GM21723 (cell line): Measurements from ENCODE around the gene CAPN14.

Experiments used
- ATAC-seq: cut with Tn5 transposase; IDR thresholded peaks from one replicate; pipeline ENCODE4 v1.9.1; 2021; ENCODE audit warnings: mild to moderate bottlenecking, moderate library complexity; ENCODE audit not compliant: unreplicated experiment

Gene CAPN14

DNA sequence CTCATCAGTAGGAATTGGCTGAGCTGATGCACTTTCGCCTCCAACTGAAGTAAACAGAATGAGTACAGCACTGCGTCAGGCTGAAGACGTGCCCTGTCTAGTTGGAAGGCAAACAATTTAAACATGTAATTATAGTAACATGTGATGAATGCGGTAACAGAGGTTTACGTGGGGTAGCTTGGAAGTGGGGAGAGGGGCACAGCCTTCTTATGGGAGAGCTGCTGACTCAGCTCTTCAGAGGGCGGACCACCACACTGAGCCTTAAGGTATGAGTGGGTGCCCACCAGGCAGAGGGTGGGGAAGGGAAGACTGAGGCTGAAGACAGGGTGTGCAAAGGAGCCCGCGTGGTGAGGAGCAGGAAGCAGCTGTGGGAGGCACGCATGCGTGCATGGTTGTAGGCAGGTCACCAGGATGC is 10.4 kb upstream of the CAPN14 start:
- no peak for ATAC-seq

- no peak for ATAC-seq
Measured at GRCh38 chr2:31227110-31227509, 9.8 kb upstream of the CAPN14 start.

DNA sequence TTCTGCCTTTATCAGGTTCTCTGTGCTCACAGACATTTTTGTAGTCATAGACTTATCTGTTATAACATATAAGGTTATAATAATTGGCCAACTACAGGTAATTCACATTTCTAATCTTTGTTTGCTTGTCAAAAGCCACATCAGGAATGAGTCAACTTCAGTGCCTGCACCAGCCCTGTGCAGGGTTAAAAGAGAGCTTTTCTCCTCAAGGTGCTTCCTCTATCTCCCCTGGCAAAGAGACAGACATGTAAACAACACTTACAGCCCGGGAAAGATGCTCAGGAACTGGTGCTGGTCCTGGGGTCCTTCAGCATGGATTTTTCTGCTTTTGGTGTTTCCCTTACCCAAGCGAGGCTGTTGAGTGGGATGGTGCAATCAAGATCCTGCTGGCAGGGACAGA is 9.0 kb upstream of the CAPN14 start:
- no peak for ATAC-seq

GRCh38 chr2:31223749-31224148 is 6.4 kb upstream of the CAPN14 start:
- ATAC-seq = no peak

DNA sequence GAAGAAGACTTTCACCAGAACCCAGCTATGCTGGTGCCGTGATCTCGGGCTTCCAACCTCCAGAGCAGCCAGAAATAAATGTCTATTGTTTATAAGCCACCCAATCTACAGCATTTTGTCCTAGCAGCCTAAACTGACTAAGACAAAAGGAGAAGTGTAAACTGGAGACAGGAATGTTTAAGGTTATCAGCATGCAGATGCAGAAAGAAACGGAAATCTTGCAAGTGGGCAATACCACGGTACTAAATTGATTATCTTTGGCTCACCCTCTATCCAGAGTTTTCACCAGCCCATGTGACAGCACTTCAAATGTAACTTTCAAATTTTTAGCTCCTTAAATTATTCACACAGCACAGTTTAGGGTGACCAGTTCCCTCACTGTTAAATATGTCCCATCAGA is 5.7 kb upstream of the CAPN14 start:
- ATAC-seq = no peak

DNA sequence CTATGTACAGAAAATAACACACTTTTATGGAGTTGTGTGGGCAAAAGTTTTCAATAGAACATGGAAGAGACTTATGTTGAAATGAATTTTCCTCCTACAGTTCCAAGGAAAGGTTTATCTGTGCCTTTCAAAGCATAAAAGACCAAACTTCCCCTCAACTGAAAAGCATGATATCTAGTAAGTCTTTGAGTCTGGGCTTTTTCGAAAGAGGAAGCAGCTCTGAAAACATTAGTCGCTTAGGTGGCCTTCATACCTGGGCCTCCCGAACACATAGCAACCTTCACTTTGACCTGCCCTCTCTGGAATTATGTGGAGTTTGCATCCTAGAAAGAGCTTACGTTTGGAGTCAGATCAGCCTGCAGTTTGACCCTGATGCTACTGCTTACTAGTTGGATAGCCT is 4.8 kb upstream of the CAPN14 start:
- no peak for ATAC-seq

DNA sequence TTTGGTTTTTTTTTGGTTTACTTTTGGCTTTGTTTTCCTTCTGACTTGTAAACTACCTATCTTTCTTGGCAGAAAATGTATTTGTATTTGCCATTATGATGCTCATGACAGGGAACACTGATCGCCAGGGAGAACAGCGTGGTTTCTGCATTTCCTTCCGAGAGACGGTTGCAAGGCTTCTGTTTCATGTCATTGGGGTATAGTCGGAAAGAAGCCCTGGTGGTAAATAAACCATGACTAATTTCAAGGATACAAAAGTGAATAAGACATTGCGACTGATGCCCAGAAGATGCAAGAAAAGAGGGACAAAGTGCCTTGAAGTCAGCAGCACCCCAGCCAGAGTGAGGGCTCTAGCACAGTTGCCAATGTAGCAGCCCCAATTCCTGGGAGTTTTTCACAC is 4.2 kb upstream of the CAPN14 start:
- no peak for ATAC-seq

DNA sequence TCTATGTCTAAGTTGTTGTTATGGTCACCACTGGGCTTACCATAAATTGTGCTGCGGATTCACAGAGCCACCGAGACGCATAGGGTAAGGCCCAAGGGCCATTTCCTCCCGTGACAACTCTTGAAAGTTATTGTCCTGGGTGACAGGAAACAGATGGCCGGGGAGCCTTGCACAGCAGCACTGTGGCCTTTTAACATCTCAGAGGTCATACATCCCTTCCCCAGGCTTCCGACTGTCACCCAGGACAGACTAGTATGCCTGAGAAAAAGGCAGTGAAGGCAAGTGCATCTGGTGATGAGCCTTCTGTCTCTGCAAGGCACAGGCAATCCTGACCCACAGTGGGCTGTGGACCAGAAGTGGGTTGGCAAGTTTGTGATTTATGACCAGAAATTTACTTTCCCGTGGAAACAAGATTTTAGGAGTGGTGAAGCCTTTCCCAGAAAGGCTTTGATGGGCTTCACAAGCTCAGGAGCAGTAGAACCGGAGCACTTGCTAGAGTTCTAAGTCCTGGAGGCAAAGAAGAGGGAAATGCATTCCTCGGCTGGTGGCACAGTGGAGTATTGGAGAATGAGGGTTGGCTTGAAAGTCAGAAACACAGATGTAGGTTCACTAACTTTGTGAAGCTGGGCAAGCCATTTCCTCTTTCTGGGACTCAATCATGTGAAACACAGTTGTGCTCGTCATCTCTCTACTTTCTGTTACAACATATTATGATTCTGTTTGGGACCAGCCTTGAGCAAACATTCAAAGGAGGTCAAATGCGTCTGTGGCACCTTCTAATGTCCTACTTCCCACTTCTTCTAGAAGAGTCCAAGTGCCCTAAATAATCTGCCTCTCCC is 2.0 kb upstream of the CAPN14 start:
- ATAC-seq = peak; percentile 82

DNA sequence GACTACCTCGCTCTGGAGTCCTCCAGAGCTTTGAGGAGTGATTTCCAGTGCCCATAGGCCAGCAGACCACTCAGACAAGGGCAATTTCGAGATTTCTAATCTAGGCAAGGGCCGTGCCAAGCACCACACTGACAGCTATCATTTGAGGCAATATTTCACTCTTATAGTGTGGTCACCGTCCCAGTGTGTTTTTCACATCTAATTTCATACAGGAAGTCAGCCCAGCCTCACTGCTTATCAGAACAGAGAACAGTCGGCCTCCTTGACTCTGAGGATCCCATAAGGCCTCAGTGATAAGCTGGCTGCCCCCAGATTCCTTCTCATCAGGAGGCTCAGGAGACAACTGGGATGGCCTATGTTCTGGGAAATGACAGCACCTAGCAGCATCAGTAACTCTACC is 581 bp downstream of the CAPN14 start:
- ATAC-seq = peak; percentile 65

GRCh38 chr2:31214444-31214915 is 2.8 kb downstream of the CAPN14 start:
- ATAC-seq = no peak

GRCh38 chr2:31213601-31214443 is 3.5 kb downstream of the CAPN14 start:
- no peak for ATAC-seq

DNA sequence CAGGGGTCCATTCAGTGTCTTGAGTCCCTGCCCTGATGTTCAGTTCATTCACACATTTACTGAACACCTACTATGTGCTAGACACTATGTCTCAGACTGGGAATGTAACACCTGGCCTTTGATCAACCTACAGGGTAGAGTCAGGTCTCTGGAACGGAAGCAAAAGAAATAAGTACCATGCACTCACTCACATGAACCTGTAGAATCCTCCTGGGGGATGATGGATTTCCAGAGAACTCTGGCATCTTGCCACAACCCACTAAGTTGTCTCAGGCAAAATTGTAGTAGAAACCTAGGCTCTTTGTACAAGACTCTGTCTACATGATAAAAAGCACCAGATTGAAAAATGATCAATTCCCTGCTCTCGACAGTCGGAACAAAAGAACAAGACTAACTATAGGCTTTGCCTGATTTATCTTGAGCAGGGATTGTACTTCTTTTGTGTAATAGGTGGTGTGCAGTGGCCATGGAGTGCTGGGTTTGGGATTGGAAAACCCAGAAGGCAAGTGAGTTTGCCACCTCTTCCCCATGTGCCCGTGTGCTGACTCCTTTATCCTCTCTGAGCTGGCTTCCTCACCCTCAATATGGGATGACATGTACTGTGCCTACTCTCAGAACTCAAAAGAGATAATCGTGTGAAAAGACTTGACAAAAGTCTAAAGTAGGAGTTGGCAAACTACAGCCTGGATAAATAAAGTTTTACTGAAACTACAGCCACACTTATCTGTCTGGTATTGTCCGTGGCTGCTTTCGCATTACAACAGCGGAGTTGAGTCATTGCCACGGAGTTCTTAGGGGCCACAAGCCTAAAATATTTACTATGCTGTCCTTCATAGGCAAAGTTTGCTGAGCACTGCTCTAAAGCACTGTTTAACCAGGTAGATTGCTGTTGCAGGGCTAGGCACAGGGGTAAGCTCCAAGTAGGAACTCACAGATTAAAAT is 4.4 kb downstream of the CAPN14 start:
- no peak for ATAC-seq

DNA sequence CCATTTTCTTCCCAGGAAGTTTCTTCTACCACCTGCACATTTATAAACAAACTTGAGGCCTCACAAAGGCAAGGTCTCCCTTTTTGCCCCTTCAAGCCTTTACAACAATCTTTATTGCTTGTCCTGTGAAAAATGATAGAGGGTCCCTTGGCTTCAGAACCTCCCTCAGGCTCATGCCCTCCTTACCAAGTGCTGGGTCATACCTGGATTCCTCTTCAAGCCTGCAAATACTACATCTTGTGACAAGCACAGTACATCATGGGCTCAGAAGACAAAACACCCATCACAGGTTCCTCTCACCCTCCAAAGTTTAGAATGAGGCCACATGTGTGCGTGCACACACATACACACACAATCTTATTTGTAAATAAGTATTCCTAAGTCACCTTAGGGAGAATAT is 9.1 kb downstream of the CAPN14 start:
- ATAC-seq = no peak

DNA sequence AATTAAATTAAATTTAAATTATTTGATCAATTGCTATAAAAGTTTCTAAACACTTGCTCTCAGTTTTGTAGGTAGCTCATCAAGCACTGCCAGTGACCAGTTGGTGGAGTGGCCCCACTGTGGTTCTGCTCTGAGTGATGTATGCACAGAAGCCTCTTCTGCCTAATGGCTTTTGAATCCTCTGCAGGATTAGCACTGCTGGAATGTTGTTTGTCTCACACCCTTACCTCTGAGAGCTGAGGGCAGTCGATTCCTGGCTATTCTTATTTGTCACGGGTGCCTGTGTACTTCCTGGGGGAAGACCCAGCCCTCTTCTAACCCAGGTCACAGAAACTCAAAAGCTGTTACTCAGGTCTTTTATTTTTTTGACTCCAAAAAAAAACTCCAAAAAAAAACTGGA is 9.5 kb downstream of the CAPN14 start:
- peak; percentile 71 for ATAC-seq

DNA sequence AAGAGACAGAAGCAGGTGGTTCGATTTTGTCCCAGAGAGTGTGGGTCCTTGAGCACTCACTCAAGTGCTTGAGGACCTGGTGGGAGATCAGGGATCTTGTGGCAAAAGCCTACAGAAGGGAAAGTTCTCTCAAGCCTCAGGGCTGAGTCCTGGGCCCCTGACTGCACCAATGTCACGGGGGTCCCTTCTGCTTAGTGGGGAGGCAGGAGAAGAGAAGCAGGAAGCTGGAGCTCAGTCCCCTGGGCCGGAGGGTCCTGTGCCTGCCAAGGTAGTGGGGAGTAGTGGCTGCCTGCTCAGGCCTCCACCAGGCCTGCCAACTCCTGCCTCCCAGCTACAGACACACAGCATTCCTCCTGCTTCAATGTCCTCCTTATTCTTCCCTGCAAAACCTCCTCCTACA is 11.7 kb downstream of the CAPN14 start:
- no peak for ATAC-seq

GRCh38 chr2:31205186-31205585 is 12.1 kb downstream of the CAPN14 start:
- no peak for ATAC-seq

DNA sequence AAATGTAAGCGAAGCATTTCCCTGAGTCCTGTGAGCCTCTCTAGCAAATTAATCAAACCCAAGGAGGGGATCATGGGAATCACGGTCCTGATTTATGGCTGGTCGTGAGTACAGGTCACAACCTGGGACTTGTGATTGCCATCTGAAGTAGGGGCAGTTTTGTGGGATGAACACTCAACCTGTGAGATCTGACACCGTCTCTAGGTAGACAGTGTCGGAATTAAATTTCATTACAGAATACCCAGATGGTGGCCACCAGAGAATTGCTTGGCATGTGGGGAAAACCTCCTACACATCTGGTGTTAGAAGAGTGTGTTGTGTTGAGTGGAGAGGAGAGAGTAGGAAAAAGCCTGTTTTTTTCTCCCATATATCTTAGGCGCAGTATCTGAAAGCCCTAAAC is 12.5 kb downstream of the CAPN14 start:
- no peak for ATAC-seq

DNA sequence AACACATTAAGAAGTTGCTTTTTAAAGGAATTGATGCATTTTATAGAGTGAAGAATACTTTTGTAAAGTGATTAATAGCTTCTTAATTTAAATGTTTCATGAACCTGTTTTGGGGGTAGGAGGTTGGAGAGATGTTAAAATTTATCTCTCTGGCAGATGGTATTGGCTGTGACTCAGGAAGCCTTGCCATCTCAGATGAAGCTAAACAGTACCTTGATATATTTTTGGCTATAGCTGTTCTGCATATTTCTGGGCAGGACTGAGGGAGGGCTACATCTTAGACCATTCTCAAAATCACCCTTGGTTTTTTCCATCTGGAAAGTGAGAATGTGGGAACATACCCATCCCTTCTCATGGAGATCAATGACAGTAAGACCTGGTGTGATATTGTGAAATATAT is 13.4 kb downstream of the CAPN14 start:
- no peak for ATAC-seq

GRCh38 chr2:31202833-31203232 is 14.5 kb downstream of the CAPN14 start:
- no peak for ATAC-seq

GRCh38 chr2:31202041-31202440 is 15.3 kb downstream of the CAPN14 start:
- no peak for ATAC-seq

DNA sequence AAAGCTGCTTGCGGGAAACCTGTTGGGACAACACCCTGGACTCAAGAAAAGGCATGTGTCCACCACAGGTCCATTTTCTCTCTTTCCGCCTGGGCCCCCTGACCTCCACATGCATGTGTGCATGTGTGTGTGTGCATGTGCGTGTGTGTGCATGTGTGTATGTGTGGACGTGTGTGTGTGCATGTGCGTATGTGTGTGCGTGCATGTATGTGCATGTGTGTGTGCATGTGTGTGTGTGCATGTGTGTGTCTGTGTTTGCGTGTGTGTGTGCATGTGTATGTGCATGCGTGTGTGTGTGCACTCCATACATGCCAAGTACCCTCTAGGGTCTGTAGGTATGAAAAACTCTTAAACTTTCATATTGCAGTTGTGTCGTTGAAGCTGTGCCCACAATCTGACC is 16.3 kb downstream of the CAPN14 start:
- ATAC-seq = no peak
